ENCODE results near the gene THRB. TPM values are rescaled to one million over a fixed set of nuclear protein-coding genes. Genes with fewer than 3 reads are reported as not detected.

Gene THRB
- total and polyA plus RNA-seq, 8 donors, result 10.1 to 18.6 (median 15.1) TPM

GRCh38 chr3:24440760-24441464, 53.7 kb downstream of the THRB start:
- DNase-seq (no peak), ATAC-seq (no peak)
- no peak overlapping the region for H3K27ac ChIP-seq
- TF ChIP-seq CTCF (IDR thresholded peaks at IDR 0.05), result no peak
- intact Hi-C loops (cut with DNase I), result no loop called here
- H3K4me3 ChIP-seq, result no peak overlapping the region
- no peaks in the 10 kb centered on the region for H3K36me3 ChIP-seq
- no peaks in the 10 kb centered on the region for H3K4me1 ChIP-seq
- no peaks in the 10 kb centered on the region for H3K9me3 ChIP-seq
- H3K27me3 ChIP-seq, result no peaks in the 10 kb centered on the region

- TF ChIP-seq CTCF (IDR thresholded peaks at IDR 0.05), result no peak
- H3K4me3 ChIP-seq, result no peak overlapping the region
- no peak overlapping the region for H3K27ac ChIP-seq
- ATAC-seq, result no peak
- H3K4me1 ChIP-seq, result no peaks in the 10 kb centered on the region
- DNase-seq, result no peak
- intact Hi-C loops (cut with DNase I), result no loop called here
- no peaks in the 10 kb centered on the region for H3K9me3 ChIP-seq
- H3K36me3 ChIP-seq, result no peaks in the 10 kb centered on the region
- no peaks in the 10 kb centered on the region for H3K27me3 ChIP-seq
These were observed 55.6 kb downstream of the THRB start for GRCh38 chr3:24439021-24439420.

GRCh38 chr3:24437326-24437725, 57.3 kb downstream of the THRB start:
- intact Hi-C loops (cut with DNase I), result no loop called here
- Histone ChIP-seq H3K4me3 (no peak overlapping the region), H3K9me3 (no peaks in the 10 kb centered on the region), H3K36me3 (no peaks in the 10 kb centered on the region), H3K4me1 (no peaks in the 10 kb centered on the region), H3K27me3 (no peaks in the 10 kb centered on the region), H3K27ac (no peak overlapping the region)
- DNase-seq (no peak), ATAC-seq (no peak)
- no peak for TF ChIP-seq CTCF (IDR thresholded peaks at IDR 0.05)

- H3K4me3 ChIP-seq, result no peak overlapping the region
- no peaks in the 10 kb centered on the region for H3K27me3 ChIP-seq
- intact Hi-C loops (cut with DNase I), result no loop called here
- no peak for TF ChIP-seq CTCF (IDR thresholded peaks at IDR 0.05)
- no peaks in the 10 kb centered on the region for H3K9me3 ChIP-seq
- no peak overlapping the region for H3K27ac ChIP-seq
- no peaks in the 10 kb centered on the region for H3K4me1 ChIP-seq
- DNase-seq (no peak), ATAC-seq (no peak)
- no peaks in the 10 kb centered on the region for H3K36me3 ChIP-seq
These were observed 59.1 kb downstream of the THRB start for GRCh38 chr3:24435584-24435983.

- no peak overlapping the region for H3K27ac ChIP-seq
- H3K27me3 ChIP-seq, result no peaks in the 10 kb centered on the region
- intact Hi-C loops (cut with DNase I), result no loop called here
- H3K4me3 ChIP-seq, result no peak overlapping the region
- H3K9me3 ChIP-seq, result no peaks in the 10 kb centered on the region
- H3K4me1 ChIP-seq, result no peaks in the 10 kb centered on the region
- no peak for ATAC-seq
- no peak for TF ChIP-seq CTCF (IDR thresholded peaks at IDR 0.05)
- DNase-seq, result no peak
- H3K36me3 ChIP-seq, result no peaks in the 10 kb centered on the region
These were observed 60.0 kb downstream of the THRB start for GRCh38 chr3:24434651-24435050.

All from left lung (tissue), 10 donors.